Keratinocyte (primary cell): Measurements from ENCODE around the gene RAB27B.

Source experiments
- EZH2 ChIP-seq: IDR thresholded peaks from one replicate; pipeline ENCODE4 v1.6.1; 2012; ENCODE audit warnings: inconsistent platforms, mild to moderate bottlenecking, low read length, moderate library complexity
- TF ChIP-seq, protein P1 (sequence below), 3 experiments: IDR thresholded peaks in 1 of 3; conservative IDR thresholded peaks in 1 of 3; optimal IDR thresholded peaks in 1 of 3; 2 replicates in 2 of 3; 3 replicates in 1 of 3; pipeline versions ENCODE3 to v1.5.1; 2011; ENCODE audit warnings: low read length in 3 of 3, mild to moderate bottlenecking in 3 of 3, moderate library complexity in 2 of 3, control low read depth in 1 of 3, inconsistent platforms in 1 of 3; ENCODE audit not compliant: insufficient read depth in 2 of 3; ENCODE audit errors: extremely low read depth in 1 of 3

DNA sequence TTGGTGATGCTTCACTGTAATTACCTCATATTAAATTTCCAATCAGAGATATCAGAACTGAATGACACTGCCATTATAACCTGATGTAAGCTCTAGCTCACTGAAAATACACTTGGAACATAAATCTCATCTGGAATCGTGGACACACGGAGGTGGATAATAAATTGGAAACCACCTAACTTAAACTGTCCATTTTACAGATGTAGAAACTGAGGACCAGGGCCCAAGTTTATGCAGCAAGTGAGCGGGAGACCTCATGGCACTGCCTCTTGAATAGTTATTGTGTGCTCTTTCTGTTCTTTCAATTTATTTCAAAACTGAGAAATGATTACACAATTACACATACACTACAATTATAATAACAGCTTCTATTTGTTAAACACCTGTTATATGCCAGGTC lies 110.2 kb downstream of the RAB27B start:
- TF ChIP-seq, protein P1, sequence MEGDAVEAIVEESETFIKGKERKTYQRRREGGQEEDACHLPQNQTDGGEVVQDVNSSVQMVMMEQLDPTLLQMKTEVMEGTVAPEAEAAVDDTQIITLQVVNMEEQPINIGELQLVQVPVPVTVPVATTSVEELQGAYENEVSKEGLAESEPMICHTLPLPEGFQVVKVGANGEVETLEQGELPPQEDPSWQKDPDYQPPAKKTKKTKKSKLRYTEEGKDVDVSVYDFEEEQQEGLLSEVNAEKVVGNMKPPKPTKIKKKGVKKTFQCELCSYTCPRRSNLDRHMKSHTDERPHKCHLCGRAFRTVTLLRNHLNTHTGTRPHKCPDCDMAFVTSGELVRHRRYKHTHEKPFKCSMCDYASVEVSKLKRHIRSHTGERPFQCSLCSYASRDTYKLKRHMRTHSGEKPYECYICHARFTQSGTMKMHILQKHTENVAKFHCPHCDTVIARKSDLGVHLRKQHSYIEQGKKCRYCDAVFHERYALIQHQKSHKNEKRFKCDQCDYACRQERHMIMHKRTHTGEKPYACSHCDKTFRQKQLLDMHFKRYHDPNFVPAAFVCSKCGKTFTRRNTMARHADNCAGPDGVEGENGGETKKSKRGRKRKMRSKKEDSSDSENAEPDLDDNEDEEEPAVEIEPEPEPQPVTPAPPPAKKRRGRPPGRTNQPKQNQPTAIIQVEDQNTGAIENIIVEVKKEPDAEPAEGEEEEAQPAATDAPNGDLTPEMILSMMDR (optimal IDR thresholded peaks at IDR 0.05 in 1 of 3, IDR thresholded peaks at IDR 0.05 in 1 of 3, conservative IDR thresholded peaks at IDR 0.05 in 1 of 3; ENCODE audit: extremely low read depth in 1 of 3, insufficient read depth in 2 of 3, low read length in 3 of 3): no peak
- no peak for TF ChIP-seq EZH2
